ENCODE measurements around the gene ASXL1. TPM values are rescaled to one million over a fixed set of nuclear protein-coding genes. Genes with fewer than 3 reads are reported as not detected.
"Not testable (repeated sequence)": the region's sequence is repeated elsewhere in the genome, so short reads cannot be mapped to it uniquely, and the experiment has no call there.

The ASXL1 gene
- total and polyA plus RNA-seq, 9 donors = 31.6 to 85.1 (median 67.9) TPM

- intact Hi-C loops (cut with DNase I) = no loop called here
- H3K27me3 ChIP-seq = no peaks in the 10 kb centered on the region
- no peak overlapping the region for H3K27ac ChIP-seq
- H3K4me3 ChIP-seq = no peak overlapping the region
- peaks cover 5% of the 10 kb centered on the region for H3K4me1 ChIP-seq (ENCODE audit: insufficient read depth)
- no peak for DNase-seq
- no peak for TF ChIP-seq POLR2A (IDR thresholded peaks at IDR 0.05)
- no peaks in the 10 kb centered on the region for H3K36me3 ChIP-seq
- no peaks in the 10 kb centered on the region for H3K9me3 ChIP-seq
- 91 to 98% (median 95%) methylated on average over 2 of the region's 2 CpGs for WGBS, 3 donors
These were observed 12.8 kb downstream of the ASXL1 start for GRCh38 chr20:32370897-32371296.

DNA sequence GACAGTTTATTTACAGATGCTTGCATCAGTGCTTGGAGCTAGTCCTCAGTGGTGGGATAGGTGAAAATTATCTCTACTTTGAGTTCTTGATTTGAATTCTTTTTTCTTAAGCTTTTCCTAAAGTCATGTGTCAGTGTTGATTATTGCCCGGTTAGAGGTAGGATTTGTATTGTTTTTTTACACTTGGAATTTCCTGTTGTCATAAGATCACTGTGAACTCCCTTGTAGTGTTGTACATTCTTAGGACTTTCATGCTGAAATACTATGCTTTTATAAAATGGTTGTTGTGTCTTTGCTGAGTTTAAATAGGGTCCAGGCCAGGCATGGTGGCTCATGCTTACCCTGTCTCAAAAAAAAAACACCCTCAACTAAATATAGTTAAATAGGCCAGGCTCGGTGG lies 20.3 kb downstream of the ASXL1 start:
- Histone ChIP-seq H3K27ac (no peak overlapping the region), H3K4me1 (ENCODE audit: insufficient read depth) (no peaks in the 10 kb centered on the region), H3K36me3 (no peaks in the 10 kb centered on the region), H3K4me3 (no peak overlapping the region), H3K27me3 (no peaks in the 10 kb centered on the region), H3K9me3 (no peaks in the 10 kb centered on the region)
- DNase-seq = no peak
- no peak for TF ChIP-seq EP300 (IDR thresholded peaks at IDR 0.05)
- TF ChIP-seq CTCF (IDR thresholded peaks at IDR 0.05) = no peak
- TF ChIP-seq POLR2A (IDR thresholded peaks at IDR 0.05) = no peak
- WGBS, 3 donors = 5 to 21% (median 8%) methylated on average over 2 of the region's 2 CpGs
- intact Hi-C loops (cut with DNase I) = no loop called here

DNA sequence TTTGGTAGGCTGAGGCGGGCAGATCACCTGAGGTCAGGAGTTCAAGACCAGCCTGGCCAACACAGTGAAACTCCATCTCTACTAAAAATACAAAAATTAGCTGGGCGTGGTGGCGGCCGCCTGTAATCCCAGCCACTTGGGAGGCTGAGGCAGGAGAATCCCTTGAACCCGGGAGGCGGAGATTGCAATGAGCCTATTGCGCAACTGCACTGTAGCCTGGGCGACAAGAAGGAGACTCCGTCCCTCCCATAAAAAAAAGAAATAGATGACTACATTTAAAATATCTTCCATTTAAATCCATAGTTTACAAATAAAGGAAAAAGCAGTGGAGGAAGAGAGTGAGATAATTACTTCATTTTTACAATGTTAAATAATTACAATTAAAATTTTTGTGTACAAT lies 21.9 kb downstream of the ASXL1 start:
- H3K36me3 ChIP-seq; H3K4me3 ChIP-seq; H3K27ac ChIP-seq; intact Hi-C loops (cut with DNase I); DNase-seq; H3K27me3 ChIP-seq; H3K9me3 ChIP-seq; H3K4me1 ChIP-seq (ENCODE audit: insufficient read depth): not testable (repeated sequence)
- 94 to 96% (median 96%) methylated on average over 9 of the region's 9 CpGs for WGBS, 3 donors

- Histone ChIP-seq H3K27ac (no peak overlapping the region), H3K27me3 (no peaks in the 10 kb centered on the region), H3K4me1 (ENCODE audit: insufficient read depth) (peaks cover under 1% of the 10 kb centered on the region), H3K9me3 (no peaks in the 10 kb centered on the region), H3K4me3 (no peak overlapping the region), H3K36me3 (no peaks in the 10 kb centered on the region)
- TF ChIP-seq CTCF (IDR thresholded peaks at IDR 0.05) (no peak), POLR2A (IDR thresholded peaks at IDR 0.05) (no peak), EP300 (IDR thresholded peaks at IDR 0.05) (no peak)
- 90 to 93% (median 92%) methylated on average over 3 of the region's 3 CpGs for WGBS, 3 donors
- no peak for DNase-seq
- intact Hi-C loops (cut with DNase I) = no loop called here
These were observed 22.6 kb downstream of the ASXL1 start for GRCh38 chr20:32380745-32381144.

- 85 to 89% (median 86%) methylated on average over 11 of the region's 11 CpGs for WGBS, 3 donors
- Histone ChIP-seq H3K36me3 (no peaks in the 10 kb centered on the region), H3K27ac (no peak overlapping the region), H3K27me3 (no peaks in the 10 kb centered on the region), H3K9me3 (no peaks in the 10 kb centered on the region), H3K4me1 (ENCODE audit: insufficient read depth) (peaks cover 1% of the 10 kb centered on the region), H3K4me3 (no peak overlapping the region)
- no peak for DNase-seq
- no peak for TF ChIP-seq POLR2A (IDR thresholded peaks at IDR 0.05)
- TF ChIP-seq EP300 (IDR thresholded peaks at IDR 0.05) = no peak
- TF ChIP-seq CTCF (IDR thresholded peaks at IDR 0.05) = no peak
- intact Hi-C loops (cut with DNase I) = no loop called here
These were observed 24.2 kb downstream of the ASXL1 start for GRCh38 chr20:32382102-32382950.

DNA sequence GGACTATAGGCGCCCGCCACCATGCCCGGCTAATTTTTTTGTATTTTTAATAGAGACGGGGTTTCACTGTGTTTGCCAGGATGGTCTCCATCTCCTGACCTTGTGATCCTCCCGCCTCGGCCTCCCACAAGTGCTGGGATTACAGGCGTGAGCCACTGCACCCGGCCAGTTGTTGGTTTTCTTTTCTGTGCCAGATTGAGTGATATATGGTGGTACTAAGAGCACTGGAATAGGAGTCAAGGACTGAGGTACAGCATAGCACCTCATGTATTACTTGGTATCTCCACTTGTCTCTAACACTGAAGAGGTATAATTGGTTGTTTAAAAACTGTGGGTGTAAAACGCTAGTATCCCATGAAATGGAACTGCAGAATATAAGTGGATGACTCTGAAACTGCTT lies 25.3 kb downstream of the ASXL1 start:
- H3K27ac ChIP-seq; H3K36me3 ChIP-seq; H3K4me3 ChIP-seq; intact Hi-C loops (cut with DNase I); DNase-seq; H3K9me3 ChIP-seq; H3K4me1 ChIP-seq (ENCODE audit: insufficient read depth); H3K27me3 ChIP-seq: not testable (repeated sequence)
- 87 to 92% (median 89%) methylated on average over 9 of the region's 9 CpGs for WGBS, 3 donors

All from ovary (tissue), 9 donors.